COLO668 (cell line): ENCODE results near the gene ZDHHC11.
A peak's percentile ranks its signal among the peaks of the same experiment; 100 is the strongest.
"Not testable (repeated sequence)": the region's sequence is repeated elsewhere in the genome, so short reads cannot be mapped to it uniquely, and the experiment has no call there.

Source experiments
- DNase-seq: peaks from one replicate; lab custom pipeline; 2025; ENCODE audit not compliant: unreplicated experiment; lab: John Stamatoyannopoulos, UW

Gene ZDHHC11

GRCh38 chr5:816176-816575, 34.6 kb downstream of the ZDHHC11 start:
- no peak for DNase-seq

- no peak for DNase-seq
These were observed 35.3 kb downstream of the ZDHHC11 start for GRCh38 chr5:815449-815848.

GRCh38 chr5:813575-813974, 37.2 kb downstream of the ZDHHC11 start:
- not testable (repeated sequence) for DNase-seq

- DNase-seq: not testable (repeated sequence)
These were observed 39.4 kb downstream of the ZDHHC11 start for GRCh38 chr5:811384-811783.

GRCh38 chr5:807719-808514, 42.9 kb downstream of the ZDHHC11 start:
- DNase-seq: not testable (repeated sequence)

GRCh38 chr5:801472-801871, 49.3 kb downstream of the ZDHHC11 start:
- no peak for DNase-seq

GRCh38 chr5:801055-801454, 49.7 kb downstream of the ZDHHC11 start:
- DNase-seq: not testable (repeated sequence)

- not testable (repeated sequence) for DNase-seq
These were observed 52.2 kb downstream of the ZDHHC11 start for GRCh38 chr5:798505-799138.

GRCh38 chr5:797986-798385, 52.8 kb downstream of the ZDHHC11 start:
- DNase-seq: not testable (repeated sequence)

- DNase-seq: not testable (repeated sequence)
These were observed 54.9 kb downstream of the ZDHHC11 start for GRCh38 chr5:795873-796272.

- DNase-seq: not testable (repeated sequence)
These were observed 55.8 kb downstream of the ZDHHC11 start for GRCh38 chr5:794948-795347.

GRCh38 chr5:788703-789102, 62.1 kb downstream of the ZDHHC11 start:
- not testable (repeated sequence) for DNase-seq

- not testable (repeated sequence) for DNase-seq
These were observed 62.9 kb downstream of the ZDHHC11 start for GRCh38 chr5:787857-788233.

- not testable (repeated sequence) for DNase-seq
These were observed 63.4 kb downstream of the ZDHHC11 start for GRCh38 chr5:787224-787856.

GRCh38 chr5:785181-785705, 65.5 kb downstream of the ZDHHC11 start:
- DNase-seq: peak; percentile 62

GRCh38 chr5:784428-785177, 66.2 kb downstream of the ZDHHC11 start, which contains the start of gene ZDHHC11B:
TSS of gene ZDHHC11B (minus strand) at chr5:784729. CDS start at chr5:766919, 17,810 bp downstream.
- peak; percentile 96 for DNase-seq

GRCh38 chr5:783881-784427, 66.8 kb downstream of the ZDHHC11 start:
- DNase-seq: peak; percentile 57

GRCh38 chr5:783049-783802, 67.6 kb downstream of the ZDHHC11 start:
- DNase-seq: peak; percentile 56

GRCh38 chr5:782356-782755, 68.4 kb downstream of the ZDHHC11 start:
- not testable (repeated sequence) for DNase-seq

GRCh38 chr5:780571-780970, 70.2 kb downstream of the ZDHHC11 start:
- DNase-seq: not testable (repeated sequence)
